ENCODE data around the gene TBATA. TPM values are rescaled to one million over a fixed set of nuclear protein-coding genes. Genes with fewer than 3 reads are reported as not detected.

TBATA gene
- total and polyA plus RNA-seq, 4 donors, result not detected

- TF ChIP-seq GABPA (IDR thresholded peaks at IDR 0.05 in 1 of 2, conservative IDR thresholded peaks at IDR 0.05 in 1 of 2) (no peak), ATF3 (IDR thresholded peaks at IDR 0.05) (no peak), JUND (IDR thresholded peaks at IDR 0.05) (no peak), HNF4A (conservative IDR thresholded peaks at IDR 0.05) (no peak), FOXA1 (IDR thresholded peaks at IDR 0.05) (no peak), NR2F2 (IDR thresholded peaks at IDR 0.05) (no peak), FOXA2 (IDR thresholded peaks at IDR 0.05) (no peak)
- H3K27ac ChIP-seq (ENCODE audit: low read depth in 1 of 2, low read length in 2 of 2), result no peak overlapping the region
- H3K9me3 ChIP-seq (ENCODE audit: control insufficient read depth in 4 of 4, low read length in 3 of 4), result no peaks in the 10 kb centered on the region
- no peak overlapping the region for H3K4me3 ChIP-seq (ENCODE audit: low read depth in 1 of 3, low read length in 3 of 3)
- no peak for DNase-seq (ENCODE audit: low spot score)
- no peaks in the 10 kb centered on the region for H3K4me1 ChIP-seq (ENCODE audit: control insufficient read depth in 4 of 4, insufficient read depth in 4 of 4, low read length in 3 of 4)
- H3K36me3 ChIP-seq (ENCODE audit: control insufficient read depth in 4 of 4, insufficient read depth in 3 of 4, low read depth in 1 of 4, low read length in 3 of 4), result no peaks in the 10 kb centered on the region
- no peak overlapping the region for H3K9ac ChIP-seq (ENCODE audit: low read depth in 1 of 2, low read length in 2 of 2)
- WGBS, result 94% methylated on average over 10 of the region's 10 CpGs
- H3K27me3 ChIP-seq (ENCODE audit: control insufficient read depth in 4 of 4, insufficient read depth in 4 of 4, low read length in 3 of 4), result no peaks in the 10 kb centered on the region
These were observed 58.2 kb downstream of the TBATA start for GRCh38 chr10:70726909-70727495.

GRCh38 chr10:70723771-70724170, 61.4 kb downstream of the TBATA start:
- no peak overlapping the region for H3K27ac ChIP-seq (ENCODE audit: low read depth in 1 of 2, low read length in 2 of 2)
- 95% methylated on average over 3 of the region's 3 CpGs for WGBS
- TF ChIP-seq ZBTB33 (IDR thresholded peaks at IDR 0.05) (no peak), RXRA (IDR thresholded peaks at IDR 0.05) (no peak), RAD21 (IDR thresholded peaks at IDR 0.05) (no peak), FOXA2 (IDR thresholded peaks at IDR 0.05) (no peak), SP1 (IDR thresholded peaks at IDR 0.05) (no peak), YY1 (IDR thresholded peaks at IDR 0.05) (no peak), MAX (IDR thresholded peaks at IDR 0.05) (no peak), TAF1 (conservative IDR thresholded peaks at IDR 0.05) (no peak)
- H3K4me1 ChIP-seq (ENCODE audit: control insufficient read depth in 4 of 4, insufficient read depth in 4 of 4, low read length in 3 of 4), result no peaks in the 10 kb centered on the region
- H3K9ac ChIP-seq (ENCODE audit: low read depth in 1 of 2, low read length in 2 of 2), result no peak overlapping the region
- DNase-seq (ENCODE audit: low spot score), result no peak
- H3K36me3 ChIP-seq (ENCODE audit: control insufficient read depth in 4 of 4, insufficient read depth in 3 of 4, low read depth in 1 of 4, low read length in 3 of 4), result no peaks in the 10 kb centered on the region
- H3K9me3 ChIP-seq (ENCODE audit: control insufficient read depth in 4 of 4, low read length in 3 of 4), result no peaks in the 10 kb centered on the region
- no peak overlapping the region for H3K4me3 ChIP-seq (ENCODE audit: low read depth in 1 of 3, low read length in 3 of 3)
- H3K27me3 ChIP-seq (ENCODE audit: control insufficient read depth in 4 of 4, insufficient read depth in 4 of 4, low read length in 3 of 4), result no peaks in the 10 kb centered on the region

GRCh38 chr10:70722820-70723424, 62.3 kb downstream of the TBATA start:
- Histone ChIP-seq H3K36me3 (ENCODE audit: control insufficient read depth in 4 of 4, insufficient read depth in 3 of 4, low read depth in 1 of 4, low read length in 3 of 4) (no peaks in the 10 kb centered on the region), H3K27me3 (ENCODE audit: control insufficient read depth in 4 of 4, insufficient read depth in 4 of 4, low read length in 3 of 4) (no peaks in the 10 kb centered on the region), H3K4me1 (ENCODE audit: control insufficient read depth in 4 of 4, insufficient read depth in 4 of 4, low read length in 3 of 4) (no peaks in the 10 kb centered on the region), H3K4me3 (ENCODE audit: low read depth in 1 of 3, low read length in 3 of 3) (no peak overlapping the region), H3K27ac (ENCODE audit: low read depth in 1 of 2, low read length in 2 of 2) (no peak overlapping the region), H3K9me3 (ENCODE audit: control insufficient read depth in 4 of 4, low read length in 3 of 4) (no peaks in the 10 kb centered on the region), H3K9ac (ENCODE audit: low read depth in 1 of 2, low read length in 2 of 2) (no peak overlapping the region)
- WGBS, result 88% methylated on average over 4 of the region's 4 CpGs
- DNase-seq (ENCODE audit: low spot score), result no peak
- TF ChIP-seq SP1 (IDR thresholded peaks at IDR 0.05) (no peak), RAD21 (IDR thresholded peaks at IDR 0.05) (no peak), FOXA2 (IDR thresholded peaks at IDR 0.05) (no peak), CTCF (IDR thresholded peaks at IDR 0.05; ENCODE audit: low read depth, low read length, missing input control) (no peak), EGR1 (IDR thresholded peaks at IDR 0.05; ENCODE audit: low read depth in 2 of 2) (no peak), GABPA (IDR thresholded peaks at IDR 0.05 in 1 of 2, conservative IDR thresholded peaks at IDR 0.05 in 1 of 2) (no peak), FOXA1 (IDR thresholded peaks at IDR 0.05) (no peak), JUND (IDR thresholded peaks at IDR 0.05) (no peak), HNF4A (conservative IDR thresholded peaks at IDR 0.05) (no peak), RXRA (IDR thresholded peaks at IDR 0.05) (no peak), ATF3 (IDR thresholded peaks at IDR 0.05) (no peak), ZBTB33 (IDR thresholded peaks at IDR 0.05) (no peak), HNF4G (IDR thresholded peaks at IDR 0.05) (no peak)

All from liver (tissue), 9 donors.